Adipocyte (in vitro differentiated cells): ENCODE results near the gene TMBIM4.

ENCODE experiments used
- DNase-seq: peaks from one replicate; pipeline ENCODE4 v3.0.0-alpha.2; 2015; ENCODE audit warnings: low read depth
- H3K27me3 ChIP-seq: replicated peaks from 2 replicates; pipeline ENCODE4 v1.7.0; 2013; ENCODE audit warnings: mild to moderate bottlenecking, low read length, moderate library complexity; ENCODE audit not compliant: control insufficient read depth, insufficient read depth
- H3K36me3 ChIP-seq: 2 replicates; pipeline ENCODE4 v1.7.0; 2013; ENCODE audit warnings: low read length, mild to moderate bottlenecking, moderate library complexity; ENCODE audit not compliant: control insufficient read depth, insufficient read depth, severe bottlenecking
- H3K4me1 ChIP-seq: 2 replicates; pipeline ENCODE4 v1.7.0; 2013; ENCODE audit warnings: mild to moderate bottlenecking, low read length, moderate library complexity; ENCODE audit not compliant: control insufficient read depth, insufficient read depth
- H3K4me3 ChIP-seq: 2 replicates; pipeline ENCODE4 v1.7.0; 2013; ENCODE audit warnings: mild to moderate bottlenecking, low read length, moderate library complexity
- H3K9ac ChIP-seq: 2 replicates; pipeline ENCODE4 v1.7.0; 2013; ENCODE audit warnings: mild to moderate bottlenecking, low read length, moderate library complexity
- H3K9me3 ChIP-seq: 2 replicates; pipeline ENCODE4 v1.7.0; 2013; ENCODE audit warnings: mild to moderate bottlenecking, low read length, moderate library complexity; ENCODE audit not compliant: control insufficient read depth

TMBIM4 gene

DNA sequence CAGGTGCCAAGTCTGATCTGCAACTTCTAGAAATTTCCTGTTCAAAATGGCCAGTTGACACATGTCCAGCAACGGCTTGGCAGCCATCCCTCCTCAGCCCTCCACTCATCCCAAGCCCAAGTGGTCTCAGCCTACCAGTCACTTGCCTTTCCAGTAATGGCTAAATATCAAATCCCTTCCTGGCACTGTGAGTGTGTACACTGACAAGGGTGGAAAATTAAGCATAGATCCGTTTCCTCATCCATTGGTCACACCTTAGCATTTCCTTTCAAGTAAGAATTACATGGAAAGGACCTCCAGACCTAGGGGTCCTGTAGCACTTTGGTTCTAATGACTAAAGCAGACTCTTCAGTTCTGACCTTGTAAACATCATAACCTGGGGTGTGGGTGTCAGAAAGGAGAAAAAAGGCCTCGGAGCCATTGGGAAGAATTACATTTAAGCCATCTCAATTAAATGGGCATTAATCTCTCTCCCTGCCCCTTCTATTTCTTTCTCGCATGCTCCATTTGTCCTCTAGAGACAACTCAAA, 54.7 kb downstream of the TMBIM4 start:
- Histone ChIP-seq H3K36me3 (no peaks in the 10 kb centered on the region), H3K4me1 (peaks cover 15% of the 10 kb centered on the region), H3K9me3 (no peaks in the 10 kb centered on the region), H3K9ac (no peak overlapping the region), H3K4me3 (no peak overlapping the region), H3K27me3 (no peaks in the 10 kb centered on the region)
- DNase-seq: no peak

DNA sequence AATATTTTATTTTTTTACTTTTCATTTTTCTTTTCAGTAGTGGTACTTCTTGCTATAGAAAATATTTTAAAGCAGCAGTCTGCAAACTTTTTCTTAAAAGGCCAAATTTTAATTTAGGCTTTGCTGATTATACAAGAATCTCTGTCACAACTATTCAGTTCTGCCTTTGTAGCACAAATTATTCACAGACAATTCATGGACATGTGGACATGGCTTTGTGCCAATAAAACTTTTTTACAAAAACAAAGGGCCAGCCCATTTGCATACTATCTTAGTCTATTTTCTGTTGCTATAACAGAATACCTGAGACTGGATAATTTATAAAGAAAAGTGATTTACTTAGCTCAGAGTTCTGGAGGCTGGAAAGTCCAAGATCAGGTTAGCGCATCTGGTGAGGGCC, 56.3 kb downstream of the TMBIM4 start:
- no peaks in the 10 kb centered on the region for H3K36me3 ChIP-seq
- no peaks in the 10 kb centered on the region for H3K27me3 ChIP-seq
- no peaks in the 10 kb centered on the region for H3K9me3 ChIP-seq
- H3K4me1 ChIP-seq: no peaks in the 10 kb centered on the region
- H3K9ac ChIP-seq: no peak overlapping the region
- no peak overlapping the region for H3K4me3 ChIP-seq
- no peak for DNase-seq

DNA sequence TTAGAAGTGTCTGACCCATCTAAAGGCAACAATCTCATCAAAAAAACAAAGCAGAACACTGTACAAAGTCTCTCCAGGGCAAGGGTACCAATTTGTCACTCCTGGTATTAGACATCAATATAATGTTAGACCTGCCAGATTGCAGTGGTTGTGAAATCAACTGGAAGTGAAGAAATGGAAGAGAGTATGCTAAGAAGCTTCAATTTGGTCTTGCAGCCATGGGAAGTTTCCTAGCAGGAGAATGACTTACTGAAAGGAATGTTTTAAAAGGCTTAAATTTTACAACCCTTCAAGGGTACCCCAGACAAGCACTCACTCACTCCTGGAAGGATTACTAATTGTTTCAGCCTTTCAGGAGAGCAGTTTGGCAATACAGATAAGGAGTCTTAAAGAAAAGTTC, 58.2 kb downstream of the TMBIM4 start:
- Histone ChIP-seq H3K4me3 (no peak overlapping the region), H3K27me3 (no peaks in the 10 kb centered on the region), H3K9ac (no peak overlapping the region), H3K36me3 (no peaks in the 10 kb centered on the region), H3K4me1 (peaks cover 4% of the 10 kb centered on the region), H3K9me3 (no peaks in the 10 kb centered on the region)
- DNase-seq: peak; percentile 63

DNA sequence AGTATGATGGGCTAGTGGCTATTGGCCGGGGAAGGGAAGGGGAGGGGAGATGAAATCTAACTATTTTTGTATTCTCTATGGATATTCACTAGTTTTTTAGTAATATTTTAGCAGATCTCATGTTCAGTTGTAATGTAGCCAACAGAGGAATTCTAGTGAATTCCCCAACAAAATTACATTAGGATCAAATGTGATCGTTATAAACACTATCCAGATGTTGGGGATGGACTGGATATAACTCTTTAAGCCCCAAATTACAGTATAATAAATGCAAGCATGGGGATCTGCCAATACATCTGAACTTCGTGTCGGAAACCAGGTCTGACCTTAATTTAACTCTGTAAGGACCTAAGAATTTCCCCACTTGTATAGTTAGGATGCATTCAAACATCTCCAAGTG, 60.7 kb downstream of the TMBIM4 start:
- Histone ChIP-seq H3K27me3 (no peaks in the 10 kb centered on the region), H3K9me3 (no peaks in the 10 kb centered on the region), H3K4me3 (no peak overlapping the region), H3K4me1 (peaks cover 4% of the 10 kb centered on the region), H3K9ac (no peak overlapping the region), H3K36me3 (no peaks in the 10 kb centered on the region)
- peak; percentile 25 for DNase-seq

DNA sequence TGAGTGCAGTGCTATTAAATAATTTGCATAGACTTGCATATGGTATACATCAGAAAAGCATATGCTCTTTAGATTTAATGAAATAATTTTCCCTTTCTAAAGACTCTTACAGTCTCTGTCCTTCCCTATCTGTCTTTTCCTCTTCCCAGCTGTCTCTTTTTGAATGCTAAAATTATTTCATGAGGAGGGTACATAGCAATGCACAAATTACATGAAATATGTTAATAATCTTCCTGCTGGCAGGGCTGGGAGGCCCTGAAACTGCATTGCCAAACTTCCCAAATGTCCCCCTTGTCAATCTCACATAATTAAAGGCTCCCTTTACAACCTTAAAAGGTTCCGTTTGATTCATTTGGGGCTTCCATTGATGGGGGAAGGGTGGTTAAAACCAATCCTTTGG, 61.4 kb downstream of the TMBIM4 start:
- no peaks in the 10 kb centered on the region for H3K36me3 ChIP-seq
- no peak for DNase-seq

DNA sequence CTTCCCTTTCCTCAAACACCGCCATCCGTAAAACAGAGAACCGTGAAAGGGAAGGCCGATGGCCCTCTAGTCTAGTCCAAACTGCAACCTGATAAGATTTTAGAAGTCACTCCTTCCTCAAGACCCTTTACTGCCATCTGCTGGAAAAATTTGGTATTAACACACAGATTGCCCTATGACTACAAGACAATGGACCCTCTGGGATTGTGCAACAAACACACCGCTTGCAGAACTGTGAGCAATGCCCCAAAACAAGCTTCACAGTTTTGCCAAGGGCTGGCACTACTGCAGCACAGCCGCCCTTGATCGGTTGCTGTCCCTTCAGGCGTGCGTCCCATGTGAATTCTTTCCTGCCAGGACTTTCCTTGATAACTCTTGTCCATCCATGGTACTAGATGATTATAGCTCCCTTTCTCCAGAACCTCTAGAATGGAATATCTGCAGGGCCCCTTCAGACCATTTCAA, 62.3 kb downstream of the TMBIM4 start:
- Histone ChIP-seq H3K9me3 (no peaks in the 10 kb centered on the region), H3K4me1 (peaks cover 4% of the 10 kb centered on the region), H3K36me3 (no peaks in the 10 kb centered on the region), H3K4me3 (no peak overlapping the region), H3K27me3 (no peaks in the 10 kb centered on the region), H3K9ac (peak overlapping the region; percentile 68)
- peak; percentile 99 for DNase-seq

More for the DNA sequence above, 61.4 kb downstream of the TMBIM4 start:
- no peak overlapping the region for H3K9ac ChIP-seq
- peaks cover 4% of the 10 kb centered on the region for H3K4me1 ChIP-seq
- H3K27me3 ChIP-seq: no peaks in the 10 kb centered on the region
- H3K9me3 ChIP-seq: no peaks in the 10 kb centered on the region
- H3K4me3 ChIP-seq: no peak overlapping the region

DNA sequence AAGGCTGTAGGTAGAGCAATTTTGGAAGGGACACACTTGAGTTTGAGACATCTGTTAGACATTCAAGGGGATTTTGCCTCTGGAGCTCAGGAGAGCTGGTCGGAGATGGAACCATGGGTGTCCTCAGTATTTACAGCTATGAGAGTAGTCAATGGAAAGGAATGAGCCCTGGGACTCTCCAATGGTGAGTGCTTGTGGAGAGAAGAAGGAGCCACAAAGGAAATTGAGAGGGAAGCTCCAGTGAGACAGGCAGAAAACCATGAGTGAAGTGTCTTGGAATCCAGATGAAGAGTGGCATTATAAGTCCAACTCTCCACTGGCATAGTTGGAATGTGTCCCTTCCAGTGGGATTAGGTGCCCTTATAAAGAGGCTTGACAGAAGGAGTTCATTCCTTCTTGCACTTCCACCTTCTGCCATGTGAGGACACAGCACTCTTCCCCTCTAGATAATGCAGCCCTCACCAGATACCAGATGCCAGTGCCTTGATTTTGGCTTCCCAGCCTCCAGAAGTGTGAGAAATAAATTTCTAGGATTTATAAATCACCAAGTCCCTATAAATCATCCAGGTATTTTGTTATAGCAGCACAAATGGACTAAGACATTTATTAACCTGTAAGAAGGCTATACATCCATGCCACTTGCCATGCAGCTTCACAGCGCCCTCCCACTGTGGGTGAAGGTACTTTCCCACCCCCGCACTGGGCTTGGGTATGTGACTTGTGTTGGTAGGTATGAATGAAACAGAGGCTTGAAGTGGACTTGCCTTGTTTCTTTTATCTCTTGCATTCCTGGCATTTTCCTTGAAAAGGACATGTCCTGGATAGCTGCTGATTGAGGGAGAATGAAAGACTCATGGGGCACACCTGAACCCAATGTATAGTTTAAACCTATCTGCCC, 66.5 kb downstream of the TMBIM4 start:
- no peak for DNase-seq
- H3K9me3 ChIP-seq: no peaks in the 10 kb centered on the region
- peaks cover 4% of the 10 kb centered on the region for H3K4me1 ChIP-seq
- H3K36me3 ChIP-seq: no peaks in the 10 kb centered on the region
- no peaks in the 10 kb centered on the region for H3K27me3 ChIP-seq
- no peak overlapping the region for H3K9ac ChIP-seq
- no peak overlapping the region for H3K4me3 ChIP-seq

DNA sequence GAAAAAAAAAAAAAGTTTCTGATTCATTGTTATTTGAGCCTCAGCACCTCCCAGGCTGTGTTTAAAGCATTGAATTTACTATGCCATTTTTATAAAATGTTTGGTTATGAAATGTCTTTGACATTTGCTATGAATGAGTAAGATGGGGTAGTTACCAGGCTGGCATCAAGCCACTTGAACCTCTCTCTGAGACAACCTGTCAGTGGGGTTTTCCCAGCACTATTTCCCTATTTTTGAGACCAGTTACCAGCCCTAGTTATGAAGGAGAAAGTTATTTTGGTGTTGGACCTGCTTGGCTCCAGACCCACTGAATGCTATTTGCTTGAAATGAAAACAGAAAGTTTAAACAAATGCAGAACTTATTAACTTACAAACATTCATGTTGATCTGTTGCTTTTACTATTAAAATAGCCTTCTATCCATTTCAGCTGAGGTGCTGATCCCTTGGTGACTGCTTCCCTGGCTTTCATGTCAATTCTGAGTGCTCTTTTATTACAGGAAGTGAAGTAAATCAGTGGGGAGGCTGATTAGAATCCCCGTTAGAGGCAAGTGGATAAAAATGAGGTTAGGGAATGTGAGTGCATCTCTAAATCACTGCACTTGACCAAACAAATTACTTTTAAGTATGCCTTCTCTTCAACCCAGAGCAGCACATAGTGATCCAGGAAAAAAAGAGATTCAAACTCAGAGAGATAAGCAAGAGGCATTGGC, 77.1 kb downstream of the TMBIM4 start:
- peak; percentile 67 for DNase-seq
- peaks cover 10% of the 10 kb centered on the region for H3K4me1 ChIP-seq
- no peaks in the 10 kb centered on the region for H3K27me3 ChIP-seq
- H3K9me3 ChIP-seq: no peaks in the 10 kb centered on the region
- H3K4me3 ChIP-seq: peak overlapping the region; percentile 48
- no peak overlapping the region for H3K9ac ChIP-seq
- H3K36me3 ChIP-seq: no peaks in the 10 kb centered on the region

DNA sequence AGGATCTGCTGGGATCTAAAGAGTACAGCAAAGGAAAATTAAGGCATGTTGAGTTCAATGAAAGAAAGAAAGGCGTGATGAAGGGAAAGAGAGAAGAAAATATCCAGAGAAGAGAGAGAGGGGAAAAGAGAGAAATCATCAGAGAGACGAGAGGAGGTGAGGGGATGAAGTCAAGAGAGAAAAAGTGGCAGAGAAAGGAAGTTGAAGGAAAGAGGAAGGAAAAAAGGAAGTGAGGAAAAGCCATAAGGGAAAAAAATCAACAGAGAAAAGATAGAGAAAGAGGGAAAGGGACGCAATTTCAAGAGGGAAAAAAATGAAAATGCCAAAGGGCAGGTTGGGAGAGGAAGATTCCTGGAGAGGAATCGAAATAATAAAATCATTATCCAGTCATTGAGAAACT, 79.6 kb downstream of the TMBIM4 start:
- Histone ChIP-seq H3K36me3 (no peaks in the 10 kb centered on the region), H3K9me3 (no peaks in the 10 kb centered on the region), H3K4me1 (peaks cover 10% of the 10 kb centered on the region), H3K9ac (no peak overlapping the region), H3K4me3 (no peak overlapping the region), H3K27me3 (no peaks in the 10 kb centered on the region)
- no peak for DNase-seq

DNA sequence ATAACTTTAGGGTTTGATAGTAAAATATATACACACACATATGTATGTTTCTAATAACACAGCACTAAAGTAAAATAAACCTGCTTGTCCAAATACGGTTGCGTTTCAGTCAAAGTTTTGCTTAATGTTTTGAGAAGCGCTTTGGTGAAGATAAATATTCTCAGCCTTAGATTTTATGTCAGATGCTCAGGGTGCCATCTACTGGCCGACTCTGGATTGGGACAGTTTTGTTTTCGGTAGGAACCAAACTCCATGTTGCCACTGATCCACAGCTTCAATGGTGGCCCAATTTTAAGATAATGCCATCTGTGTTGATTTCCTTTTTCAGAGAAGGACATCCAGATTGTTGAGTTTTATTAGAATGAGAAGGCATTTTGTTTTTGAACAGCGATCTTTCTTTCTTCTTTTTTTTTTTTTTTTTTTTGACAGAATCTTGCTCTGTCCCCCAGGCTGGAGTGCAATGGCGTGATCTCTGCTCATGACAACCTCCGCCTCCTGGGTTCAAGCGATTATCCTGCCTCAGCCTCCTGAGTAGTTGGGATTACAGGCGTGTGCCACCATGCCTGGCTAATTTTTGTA, 82.3 kb downstream of the TMBIM4 start:
- peak overlapping the region; percentile 36 for H3K9ac ChIP-seq
- no peaks in the 10 kb centered on the region for H3K27me3 ChIP-seq
- DNase-seq: peak; percentile 90
- no peak overlapping the region for H3K4me3 ChIP-seq
- no peaks in the 10 kb centered on the region for H3K36me3 ChIP-seq
- peaks cover 3% of the 10 kb centered on the region for H3K9me3 ChIP-seq
- H3K4me1 ChIP-seq: peaks cover 5% of the 10 kb centered on the region

DNA sequence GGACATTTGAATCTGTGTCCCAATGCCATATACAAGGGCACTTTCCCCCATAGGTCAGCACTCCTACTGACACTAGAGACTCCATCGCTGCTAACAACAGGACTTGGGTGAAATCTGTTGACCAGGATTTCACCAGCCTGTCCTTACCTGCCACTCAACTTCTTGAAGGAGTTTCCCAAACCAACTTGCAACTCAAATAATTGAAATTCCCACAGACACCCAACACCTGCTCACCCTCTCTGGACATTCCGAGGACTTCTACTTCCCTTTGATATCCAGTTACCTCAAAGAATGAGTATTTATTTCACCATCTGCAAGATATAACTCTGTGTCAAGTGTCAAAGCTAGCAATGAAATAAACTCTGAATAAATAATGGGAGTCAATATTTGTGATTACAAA, 83.8 kb downstream of the TMBIM4 start:
- Histone ChIP-seq H3K9ac (no peak overlapping the region), H3K4me3 (no peak overlapping the region), H3K27me3 (no peaks in the 10 kb centered on the region), H3K9me3 (peaks cover 3% of the 10 kb centered on the region), H3K36me3 (no peaks in the 10 kb centered on the region), H3K4me1 (no peaks in the 10 kb centered on the region)
- no peak for DNase-seq
